Transverse colon (tissue), 4 donors: ENCODE measurements around the gene SCN9A. TPM values are rescaled to one million over a fixed set of nuclear protein-coding genes. Genes with fewer than 3 reads are reported as not detected.
A peak's percentile ranks its signal among the peaks of the same experiment; 100 is the strongest.

Experiments
- DNase-seq: peaks from one replicate; pipeline ENCODE4 v3.0.0-alpha.2; 2019
- H3K27ac ChIP-seq, 4 donors: fragments of 200-600 bp; sonication (generic); 2 replicates each; pipeline ENCODE4 v1.5.1; 2016 to 2018; ENCODE audit warnings: inconsistent platforms in 4 of 4
- H3K27me3 ChIP-seq: fragments of 200-600 bp; sonication (generic); 2 replicates; pipeline ENCODE4 v1.5.1; 2017; ENCODE audit warnings: inconsistent platforms
- H3K36me3 ChIP-seq, 4 donors: fragments of 200-600 bp; sonication (generic); 2 replicates each; pipeline ENCODE4 v1.5.1; 2017 to 2019; ENCODE audit warnings: inconsistent platforms in 4 of 4
- H3K4me1 ChIP-seq, 4 donors: fragments of 200-600 bp; sonication (generic); 2 replicates each; pipeline ENCODE4 v1.5.1; 2017 to 2020; ENCODE audit warnings: inconsistent platforms in 4 of 4
- H3K4me3 ChIP-seq, 4 donors: fragments of 200-600 bp; sonication (generic); 1 replicate in 1 of 4; 2 replicates in 3 of 4; pipeline versions ENCODE4 v1.5.1 to v1.6.1; 2017 to 2019; ENCODE audit warnings: inconsistent platforms in 4 of 4
- H3K9me3 ChIP-seq, 2 donors: fragments of 200-600 bp; sonication (generic); 2 replicates each; pipeline ENCODE4 v1.5.1; 2017 to 2019; ENCODE audit warnings: inconsistent platforms in 2 of 2
- EP300 ChIP-seq: sonication (generic); formaldehyde crosslinking; IDR thresholded peaks from one replicate; pipeline ENCODE4 v1.6.1; 2017; ENCODE audit warnings: antibody characterized with exemption, low read depth
- POLR2A ChIP-seq: fragments of 450-650 bp; IDR thresholded peaks from one replicate; pipeline ENCODE4 v1.6.1; 2016; ENCODE audit warnings: antibody characterized with exemption, mild to moderate bottlenecking, moderate library complexity
- POLR2AphosphoS5 ChIP-seq, 3 donors: sonication (generic); formaldehyde crosslinking; IDR thresholded peaks; one replicate each; pipeline ENCODE4 v1.6.1; 2016; ENCODE audit warnings: antibody characterized with exemption in 3 of 3
- WGBS, 2 donors: methylation state at CpG; one replicate each; pipeline ENCODE4 v1.1.5; 2018; ENCODE audit warnings: low coverage in 1 of 2; 5-methylcytosine and 5-hydroxymethylcytosine counted together
- in situ Hi-C, 4 donors: fragments of 200-750 bp; cut with MboI; loops; one replicate each; pipeline versions ENCODE4 v1.15.0 to v1.15.1; 2017; ENCODE audit warnings: low sequenced_read_pairs in 3 of 4, low pct_ligation_motif_present in 1 of 4, low pct_unique_long_range_greater_than_20kb in 1 of 4
- intact Hi-C: fragments of 100-400 bp; cut with DNase I; formaldehyde crosslinking; loops from one replicate; pipeline ENCODE4 v1.15.1; 2023; ENCODE audit warnings: low total_unique reads
- total RNA-seq, 4 donors: library from RNA; depleted of rRNA; stranded (reverse); fragments of >200 nt; gene quantifications; one replicate each; pipeline ENCODE4 v1.1.0, GENCODE V29; 2016
- TF ChIP-seq, protein P1 (sequence below), 5 experiments: fragments of 200-600 bp in 3 of 5; fragments of 450-650 bp in 2 of 5; sonication (generic) in 3 of 5; IDR thresholded peaks; 1 replicate in 2 of 5; 2 replicates in 3 of 5; pipeline ENCODE4 v1.5.1; 2016 to 2017; ENCODE audit warnings: antibody characterized with exemption in 5 of 5, inconsistent platforms in 3 of 5, mild to moderate bottlenecking in 2 of 5, moderate library complexity in 1 of 5

Gene SCN9A
- total RNA-seq, 4 donors from 2014 or later: 13.1 to 35.8 (median 24.5) TPM

DNA sequence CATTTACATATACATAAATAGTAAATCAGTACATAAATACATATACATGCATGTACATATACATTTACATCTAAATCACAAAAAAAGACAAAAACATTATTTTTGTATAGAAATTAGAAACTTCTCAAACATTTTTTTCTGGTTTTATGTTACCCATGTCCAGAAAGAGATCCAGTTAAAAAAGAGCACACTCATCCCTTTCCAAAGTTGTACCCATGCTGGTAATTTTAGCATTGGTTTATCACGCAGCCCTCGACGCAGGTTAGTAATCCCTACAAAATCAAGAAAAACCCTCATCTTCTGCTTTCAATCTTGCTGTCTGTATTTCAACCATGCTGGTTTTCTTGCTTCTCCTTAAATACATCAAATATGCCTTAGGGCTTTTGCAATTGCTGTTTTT is 10.5 kb downstream of the SCN9A start:
- H3K36me3 ChIP-seq: no peaks in the 10 kb centered on the region
- 96 to 97% methylated on average over 3 of the region's 3 CpGs for WGBS, 2 donors
- no peak overlapping the region for H3K4me3 ChIP-seq
- in situ Hi-C loops: no loop called here
- intact Hi-C loops: no loop called here
- H3K27me3 ChIP-seq: no peaks in the 10 kb centered on the region
- TF ChIP-seq EP300 (no peak), POLR2AphosphoS5 (IDR thresholded peaks at IDR 0.05) (no peak), POLR2A (no peak)
- TF ChIP-seq, protein P1, sequence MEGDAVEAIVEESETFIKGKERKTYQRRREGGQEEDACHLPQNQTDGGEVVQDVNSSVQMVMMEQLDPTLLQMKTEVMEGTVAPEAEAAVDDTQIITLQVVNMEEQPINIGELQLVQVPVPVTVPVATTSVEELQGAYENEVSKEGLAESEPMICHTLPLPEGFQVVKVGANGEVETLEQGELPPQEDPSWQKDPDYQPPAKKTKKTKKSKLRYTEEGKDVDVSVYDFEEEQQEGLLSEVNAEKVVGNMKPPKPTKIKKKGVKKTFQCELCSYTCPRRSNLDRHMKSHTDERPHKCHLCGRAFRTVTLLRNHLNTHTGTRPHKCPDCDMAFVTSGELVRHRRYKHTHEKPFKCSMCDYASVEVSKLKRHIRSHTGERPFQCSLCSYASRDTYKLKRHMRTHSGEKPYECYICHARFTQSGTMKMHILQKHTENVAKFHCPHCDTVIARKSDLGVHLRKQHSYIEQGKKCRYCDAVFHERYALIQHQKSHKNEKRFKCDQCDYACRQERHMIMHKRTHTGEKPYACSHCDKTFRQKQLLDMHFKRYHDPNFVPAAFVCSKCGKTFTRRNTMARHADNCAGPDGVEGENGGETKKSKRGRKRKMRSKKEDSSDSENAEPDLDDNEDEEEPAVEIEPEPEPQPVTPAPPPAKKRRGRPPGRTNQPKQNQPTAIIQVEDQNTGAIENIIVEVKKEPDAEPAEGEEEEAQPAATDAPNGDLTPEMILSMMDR (IDR thresholded peaks at IDR 0.05): no peak
- H3K27ac ChIP-seq: no peak overlapping the region
- peaks cover 0 to 2% (median 0%) of the 10 kb centered on the region in 4 donors for H3K4me1 ChIP-seq
- no peak for DNase-seq
- H3K9me3 ChIP-seq: no peaks in the 10 kb centered on the region

DNA sequence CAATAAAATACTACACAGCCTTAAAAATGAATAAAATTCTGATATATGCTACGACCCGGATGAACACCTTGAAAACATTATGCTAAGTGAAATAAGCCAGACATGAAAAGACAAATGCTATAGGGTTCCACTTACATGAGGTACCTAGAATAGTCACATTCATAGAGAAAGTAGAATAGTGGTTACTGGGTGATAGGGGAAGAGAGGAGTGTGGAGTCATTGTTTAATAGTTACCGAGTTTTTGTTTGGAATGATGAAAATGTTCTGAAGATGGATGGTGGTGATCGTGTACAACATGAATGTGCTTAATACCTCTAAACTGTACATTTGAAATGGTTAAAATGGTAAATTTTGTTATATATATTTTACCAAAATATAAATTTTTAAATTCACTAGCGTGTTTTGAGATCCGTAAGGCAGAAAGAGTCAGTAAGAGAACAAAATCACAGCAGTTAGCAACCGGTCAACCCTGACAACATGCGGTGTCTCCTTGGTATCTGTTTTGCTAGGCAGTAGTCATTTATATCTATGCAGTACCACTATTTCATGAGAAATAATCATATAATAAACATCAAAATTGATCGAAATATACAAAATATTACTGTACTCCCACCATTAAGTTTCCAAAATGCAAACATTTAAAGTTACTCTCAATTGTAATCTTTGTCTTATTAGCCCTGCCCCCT is 11.1 kb downstream of the SCN9A start:
- no peak for DNase-seq
- Histone ChIP-seq H3K4me1 (peaks cover 0 to 2% (median 0%) of the 10 kb centered on the region in 4 donors), H3K27ac (no peak overlapping the region), H3K4me3 (no peak overlapping the region), H3K27me3 (no peaks in the 10 kb centered on the region), H3K9me3 (no peaks in the 10 kb centered on the region), H3K36me3 (no peaks in the 10 kb centered on the region)
- in situ Hi-C loops: no loop called here
- intact Hi-C loops: no loop called here
- TF ChIP-seq POLR2A (no peak), EP300 (no peak), POLR2AphosphoS5 (IDR thresholded peaks at IDR 0.05) (no peak)
- TF ChIP-seq, protein P1 (IDR thresholded peaks at IDR 0.05): no peak
- 87 to 90% methylated on average over 9 of the region's 9 CpGs for WGBS, 2 donors

DNA sequence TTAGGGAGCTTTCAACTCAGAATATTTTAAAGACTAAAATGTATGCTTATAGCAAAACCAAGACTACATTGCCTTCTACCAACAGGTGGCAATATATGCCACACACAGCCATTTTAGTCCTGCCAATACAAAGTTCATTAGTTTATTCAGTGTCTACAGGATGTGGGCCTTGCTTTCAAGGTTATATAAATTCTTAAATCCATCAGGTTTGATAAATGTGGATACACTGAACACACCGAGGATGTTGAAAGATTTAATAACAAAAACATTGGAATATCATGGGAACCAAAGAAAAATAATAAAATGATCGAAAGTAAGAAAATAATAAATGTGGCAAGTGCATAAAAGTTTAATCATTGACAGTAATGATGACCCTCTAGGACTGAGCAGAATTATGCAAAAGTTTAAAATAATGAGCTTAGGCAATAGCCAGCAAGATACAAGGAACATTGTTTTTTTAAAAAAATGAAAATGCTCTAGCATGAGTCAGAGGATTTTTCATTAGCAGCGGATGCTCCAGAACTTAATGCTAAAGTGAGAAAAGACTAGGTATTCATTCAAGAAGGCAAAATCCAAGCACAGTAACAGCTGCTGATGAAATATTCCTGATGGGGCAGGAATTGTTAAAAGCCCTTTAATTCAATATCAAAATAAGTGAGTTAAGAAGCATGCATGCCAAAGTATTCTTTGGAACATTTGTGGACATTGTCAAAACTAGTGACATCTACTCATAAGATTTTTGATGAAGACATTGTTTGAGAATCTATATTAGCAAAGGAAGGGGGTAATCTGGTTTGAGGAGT is 14.2 kb downstream of the SCN9A start:
- WGBS, 2 donors: 33 to 65% methylated on average over 2 to 3 of the region's 3 CpGs
- peaks cover 0 to 2% (median 0%) of the 10 kb centered on the region in 4 donors for H3K4me1 ChIP-seq
- no peak for DNase-seq
- no peaks in the 10 kb centered on the region for H3K27me3 ChIP-seq
- H3K27ac ChIP-seq: no peak overlapping the region
- no peaks in the 10 kb centered on the region for H3K9me3 ChIP-seq
- TF ChIP-seq POLR2A (no peak), POLR2AphosphoS5 (IDR thresholded peaks at IDR 0.05) (no peak)
- TF ChIP-seq, protein P1 (IDR thresholded peaks at IDR 0.05): peak; percentile 48 to 62 (median 53)
- H3K4me3 ChIP-seq: no peak overlapping the region
- no peaks in the 10 kb centered on the region for H3K36me3 ChIP-seq
- intact Hi-C loops: no loop called here
- in situ Hi-C loops: no loop called here

DNA sequence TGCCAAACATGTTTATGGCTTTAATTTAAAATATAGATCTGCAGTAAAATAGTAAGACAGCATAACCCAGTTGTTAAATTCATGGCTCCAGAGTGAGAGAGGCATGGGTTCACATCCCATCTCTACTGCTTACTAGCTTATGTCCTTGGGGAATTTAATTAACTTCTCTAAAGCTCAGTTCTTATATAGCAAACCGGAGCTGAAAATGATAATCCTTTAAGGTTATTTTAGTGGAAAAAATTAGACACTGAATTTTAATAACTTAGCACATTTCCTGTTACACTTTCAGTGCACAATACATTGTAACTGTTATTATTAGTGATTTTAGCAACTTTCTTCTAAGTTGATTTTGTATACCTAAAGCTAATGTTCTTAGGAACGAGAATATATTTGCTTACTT is 14.8 kb downstream of the SCN9A start:
- 51 to 53% methylated on average over 2 of the region's 2 CpGs for WGBS, 2 donors
- intact Hi-C loops (no loop called here), in situ Hi-C loops (no loop called here)
- DNase-seq: no peak
- no peaks in the 10 kb centered on the region for H3K36me3 ChIP-seq
- H3K4me1 ChIP-seq: peaks cover 0 to 2% (median 0%) of the 10 kb centered on the region in 4 donors
- no peak for TF ChIP-seq EP300
- TF ChIP-seq POLR2A: no peak
- TF ChIP-seq, protein P1 (IDR thresholded peaks at IDR 0.05): no peak
- no peak for TF ChIP-seq POLR2AphosphoS5 (IDR thresholded peaks at IDR 0.05)
- no peak overlapping the region for H3K27ac ChIP-seq
- H3K27me3 ChIP-seq: no peaks in the 10 kb centered on the region
- H3K4me3 ChIP-seq: no peak overlapping the region
- H3K9me3 ChIP-seq: no peaks in the 10 kb centered on the region
